Karpas-422 (cell line): ENCODE data around the gene TXLNA. TPM values are rescaled to one million over a fixed set of nuclear protein-coding genes. Genes with fewer than 3 reads are reported as not detected.

ENCODE experiments used
- DNase-seq: peaks from one replicate; pipeline ENCODE4 v3.0.0-alpha.2; 2015
- H2AFZ ChIP-seq: fragments of 200-600 bp; sonication (generic); 2 replicates; pipeline ENCODE4 v1.6.1; 2014; ENCODE audit warnings: antibody characterized with exemption, low read length, mixed read lengths
- H3K27ac ChIP-seq: fragments of 200-600 bp; sonication (generic); 2 replicates; pipeline ENCODE4 v1.5.1; 2014; ENCODE audit warnings: mild to moderate bottlenecking, low read length, moderate library complexity
- H3K27me3 ChIP-seq: fragments of 200-600 bp; sonication (generic); 2 replicates; pipeline ENCODE4 v1.6.1; 2014; ENCODE audit warnings: low read length, mixed read lengths
- H3K36me3 ChIP-seq: fragments of 200-600 bp; sonication (generic); 2 replicates; pipeline ENCODE4 v1.6.1; 2014; ENCODE audit warnings: low read length, mixed read lengths; ENCODE audit not compliant: insufficient read depth
- H3K4me1 ChIP-seq: fragments of 200-600 bp; sonication (generic); 2 replicates; pipeline ENCODE4 v1.6.1; 2014; ENCODE audit warnings: mild to moderate bottlenecking, low read length, mixed read lengths
- H3K4me2 ChIP-seq: fragments of 200-600 bp; sonication (generic); 2 replicates; pipeline ENCODE4 v1.6.1; 2014; ENCODE audit warnings: low read length, low read depth, mild to moderate bottlenecking; ENCODE audit not compliant: poor library complexity, severe bottlenecking
- H3K4me3 ChIP-seq: fragments of 200-600 bp; sonication (generic); 2 replicates; pipeline ENCODE4 v1.5.1; 2014; ENCODE audit warnings: mild to moderate bottlenecking, antibody characterized with exemption, low read length, mixed read lengths
- H3K79me2 ChIP-seq: fragments of 200-600 bp; sonication (generic); 2 replicates; pipeline ENCODE4 v1.6.1; 2014; ENCODE audit warnings: mild to moderate bottlenecking, low read length, mixed read lengths
- H3K9ac ChIP-seq: fragments of 200-600 bp; sonication (generic); 2 replicates; pipeline ENCODE4 v1.6.0; 2014; ENCODE audit warnings: low read length
- H3K9me2 ChIP-seq: fragments of 200-600 bp; sonication (generic), shearing (Covaris generic); replicated peaks from 2 replicates; pipeline ENCODE4 v1.6.0; 2014; ENCODE audit warnings: mild to moderate bottlenecking, low read length, moderate library complexity; ENCODE audit not compliant: insufficient read depth
- H3K9me3 ChIP-seq: fragments of 300-700, 200-600 bp; sonication (generic); 2 replicates; pipeline ENCODE4 v1.6.1; 2014; ENCODE audit warnings: low read length, mixed read lengths
- H4K20me1 ChIP-seq: fragments of 200-600 bp; sonication (generic); 2 replicates; pipeline ENCODE4 v1.6.1; 2014; ENCODE audit warnings: mild to moderate bottlenecking, antibody characterized with exemption, low read length, low read depth; ENCODE audit not compliant: insufficient read depth
- total RNA-seq: library from RNA; depleted of rRNA; stranded (reverse); fragments of >200 nt; shearing (Covaris generic); gene quantifications from 2 replicates; pipeline ENCODE4 v1.2.3, GENCODE V29; 2014; ENCODE audit warnings: low replicate concordance

Gene TXLNA
- total RNA-seq, 1 experiment from 2014 or later = 33.5 TPM

GRCh38 chr1:32234792-32235191 lies 55.3 kb downstream of the TXLNA start:
- no peaks in the 10 kb centered on the region for H3K79me2 ChIP-seq
- peak overlapping the region; percentile 62 for H3K4me2 ChIP-seq
- no peaks in the 10 kb centered on the region for H3K9me2 ChIP-seq
- no peaks in the 10 kb centered on the region for H3K27me3 ChIP-seq
- peak overlapping the region; percentile 48 for H3K9ac ChIP-seq
- no peaks in the 10 kb centered on the region for H3K9me3 ChIP-seq
- H3K4me3 ChIP-seq = peak overlapping the region; percentile 39; the same call in 1 of the 2 replicates
- peaks cover 3% of the 10 kb centered on the region; the same call in 1 of the 2 replicates for H3K36me3 ChIP-seq
- H3K27ac ChIP-seq = peak overlapping the region; percentile 70
- no peak overlapping the region for H2AFZ ChIP-seq
- DNase-seq = peak; percentile 79
- no peaks in the 10 kb centered on the region for H4K20me1 ChIP-seq
- peaks cover 38% of the 10 kb centered on the region for H3K4me1 ChIP-seq

- Histone ChIP-seq H3K4me2 (no peak overlapping the region), H3K9ac (0 out of 2 replicates have a peak overlapping the region, but pooled peaks have one; percentile 13), H3K4me3 (no peak overlapping the region), H3K27ac (peak overlapping the region; percentile 17; the same call in 1 of the 2 replicates), H4K20me1 (no peaks in the 10 kb centered on the region), H2AFZ (no peak overlapping the region), H3K9me3 (no peaks in the 10 kb centered on the region), H3K9me2 (no peaks in the 10 kb centered on the region), H3K4me1 (peaks cover 42% of the 10 kb centered on the region), H3K27me3 (no peaks in the 10 kb centered on the region), H3K36me3 (no peaks in the 10 kb centered on the region), H3K79me2 (no peaks in the 10 kb centered on the region)
- DNase-seq = peak; percentile 40
These were observed 59.9 kb downstream of the TXLNA start for GRCh38 chr1:32239337-32239736.

- DNase-seq = no peak
- Histone ChIP-seq H3K9me3 (no peaks in the 10 kb centered on the region), H3K79me2 (no peaks in the 10 kb centered on the region), H3K36me3 (no peaks in the 10 kb centered on the region), H3K4me3 (peak overlapping the region; percentile 66; the same call in 1 of the 2 replicates), H3K9me2 (no peaks in the 10 kb centered on the region), H3K4me1 (peaks cover 38% of the 10 kb centered on the region), H3K27ac (peak overlapping the region; percentile 65; the same call in 1 of the 2 replicates), H3K27me3 (no peaks in the 10 kb centered on the region), H2AFZ (peak overlapping the region; percentile 61; the same call in 1 of the 2 replicates), H3K4me2 (peak overlapping the region; percentile 87), H3K9ac (no peak overlapping the region), H4K20me1 (no peaks in the 10 kb centered on the region)
These were observed 60.3 kb downstream of the TXLNA start for GRCh38 chr1:32239790-32240139.

DNA sequence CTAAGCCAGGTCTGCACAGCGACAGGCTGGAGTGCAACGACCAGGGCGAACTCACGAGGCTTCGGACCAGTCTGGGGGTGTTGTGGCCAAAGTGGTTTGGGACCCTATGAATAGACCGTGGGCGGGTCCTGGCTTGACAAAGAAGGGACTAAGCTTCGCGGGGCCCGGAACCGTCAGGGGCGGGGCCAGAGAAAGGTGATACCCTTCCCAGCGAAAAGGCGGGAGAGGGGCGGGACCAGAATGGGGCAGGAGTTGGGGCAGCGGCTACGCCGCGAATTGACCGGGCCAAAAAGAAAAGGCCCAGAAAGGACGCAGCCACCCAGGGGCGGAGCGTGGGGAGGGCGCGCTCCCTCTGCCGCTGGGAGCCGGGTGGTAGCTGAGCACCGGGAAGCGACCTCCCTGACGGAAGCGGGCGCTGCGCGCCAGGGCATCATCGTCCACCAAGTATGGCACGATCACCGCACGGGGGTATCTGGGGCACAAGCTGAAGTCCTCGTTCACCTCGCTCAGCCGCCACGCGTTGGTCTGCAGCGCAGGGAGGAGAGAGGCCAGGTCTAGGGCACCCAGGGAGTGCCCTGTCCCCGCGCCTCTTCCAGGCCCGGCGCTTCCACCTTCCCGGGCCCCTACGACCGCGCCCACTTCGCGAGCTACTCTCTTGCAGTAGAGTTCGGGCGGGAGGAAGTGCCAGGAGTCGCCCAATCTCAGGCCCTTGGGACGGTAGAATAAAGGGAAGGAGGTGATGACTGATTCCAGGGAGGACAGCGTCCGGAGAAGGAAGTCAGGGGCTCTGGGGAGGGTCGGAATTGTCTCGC lies 60.9 kb downstream of the TXLNA start:
- H2AFZ ChIP-seq = peak overlapping the region; percentile 61

DNA sequence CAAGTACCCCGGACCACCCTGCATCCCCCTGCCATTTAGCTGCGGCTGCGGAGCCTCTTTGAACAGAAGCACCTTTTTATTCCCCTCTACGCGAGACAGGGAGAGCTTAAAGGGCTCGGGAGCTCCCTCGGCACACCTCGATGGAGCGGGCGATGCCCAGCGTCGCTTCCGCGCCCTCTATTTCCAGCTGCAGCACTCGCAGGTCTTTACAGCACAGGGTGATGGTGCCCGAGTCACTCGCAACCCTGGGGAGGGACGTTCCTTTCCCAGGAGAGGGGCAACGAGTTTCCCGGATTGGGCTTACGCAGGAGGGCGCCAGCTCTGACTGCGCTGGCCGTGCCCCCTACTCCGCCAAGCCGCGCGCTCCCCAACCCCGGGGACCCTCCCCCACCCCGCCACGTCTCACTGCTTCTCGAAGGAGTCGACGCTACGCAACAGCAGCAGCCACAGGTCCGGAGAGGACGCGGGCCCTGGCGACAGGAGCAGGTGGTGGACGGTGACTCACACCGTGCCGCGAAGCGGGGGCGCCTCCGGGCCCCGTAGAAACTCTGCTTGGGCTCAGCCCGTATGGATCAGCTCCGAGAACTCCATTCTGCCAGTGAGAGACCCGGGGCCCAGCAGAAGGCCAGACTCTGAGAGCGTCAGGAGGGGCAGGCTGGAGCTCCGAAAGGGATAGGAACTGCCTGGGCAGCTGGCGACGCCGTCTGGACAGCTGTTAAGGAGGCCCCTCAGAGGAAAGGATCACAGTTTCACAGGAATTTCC lies 61.7 kb downstream of the TXLNA start:
- H3K27ac ChIP-seq = peak overlapping the region; percentile 65

More for the DNA sequence above, 60.9 kb downstream of the TXLNA start:
- Histone ChIP-seq H4K20me1 (no peaks in the 10 kb centered on the region), H3K27ac (peak overlapping the region; percentile 65), H3K9ac (peak overlapping the region; percentile 72), H3K36me3 (no peaks in the 10 kb centered on the region), H3K4me2 (peak overlapping the region; percentile 87), H3K27me3 (no peaks in the 10 kb centered on the region), H3K79me2 (no peaks in the 10 kb centered on the region), H3K9me2 (no peaks in the 10 kb centered on the region), H3K9me3 (no peaks in the 10 kb centered on the region), H3K4me3 (peak overlapping the region; percentile 66), H3K4me1 (peaks cover 33% of the 10 kb centered on the region)
- DNase-seq = peak; percentile 81

DNA sequence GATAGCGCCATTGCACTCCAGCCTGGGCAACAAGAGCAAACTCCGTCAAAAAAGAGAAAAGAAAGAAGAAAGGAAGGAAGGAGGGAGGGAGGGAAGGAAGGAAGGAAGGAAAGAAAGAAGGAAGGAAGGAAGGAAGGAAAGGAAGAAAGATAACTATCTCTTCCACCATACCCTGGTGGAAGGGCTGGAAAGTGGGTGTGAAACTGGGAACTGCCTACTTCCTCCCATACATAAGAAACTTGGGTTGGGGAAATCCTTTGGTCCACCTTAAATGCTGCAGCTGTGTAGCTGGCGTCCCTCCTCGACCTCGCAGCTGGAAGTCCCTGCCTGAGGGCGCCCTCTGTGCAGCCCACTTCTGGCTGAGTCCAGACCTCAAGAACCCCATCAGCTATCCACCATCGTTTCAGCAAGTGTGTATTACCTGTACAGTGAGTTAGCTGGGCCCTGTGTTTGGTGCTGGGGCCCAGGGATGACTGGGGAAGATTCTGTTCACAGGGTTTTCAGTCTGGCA lies 62.9 kb downstream of the TXLNA start:
- Histone ChIP-seq H3K79me2 (no peaks in the 10 kb centered on the region), H4K20me1 (no peaks in the 10 kb centered on the region), H3K4me1 (peaks cover 33% of the 10 kb centered on the region), H3K9me3 (no peaks in the 10 kb centered on the region), H3K9ac (no peak overlapping the region), H3K4me3 (no peak overlapping the region), H3K4me2 (no peak overlapping the region), H3K9me2 (no peaks in the 10 kb centered on the region), H3K36me3 (no peaks in the 10 kb centered on the region), H3K27me3 (no peaks in the 10 kb centered on the region), H2AFZ (no peak overlapping the region), H3K27ac (no peak overlapping the region)
- peak; percentile 51 for DNase-seq

More for the DNA sequence above, 61.7 kb downstream of the TXLNA start:
- peak; percentile 70 for DNase-seq
- peak overlapping the region; percentile 87 for H3K4me2 ChIP-seq
- no peaks in the 10 kb centered on the region for H3K9me3 ChIP-seq
- H4K20me1 ChIP-seq = no peaks in the 10 kb centered on the region
- H3K4me3 ChIP-seq = peak overlapping the region; percentile 66
- no peaks in the 10 kb centered on the region for H3K36me3 ChIP-seq
- H3K27me3 ChIP-seq = no peaks in the 10 kb centered on the region
- no peaks in the 10 kb centered on the region for H3K79me2 ChIP-seq
- H3K4me1 ChIP-seq = peaks cover 33% of the 10 kb centered on the region
- no peaks in the 10 kb centered on the region for H3K9me2 ChIP-seq
- peak overlapping the region; percentile 61 for H2AFZ ChIP-seq
- H3K9ac ChIP-seq = peak overlapping the region; percentile 72

DNA sequence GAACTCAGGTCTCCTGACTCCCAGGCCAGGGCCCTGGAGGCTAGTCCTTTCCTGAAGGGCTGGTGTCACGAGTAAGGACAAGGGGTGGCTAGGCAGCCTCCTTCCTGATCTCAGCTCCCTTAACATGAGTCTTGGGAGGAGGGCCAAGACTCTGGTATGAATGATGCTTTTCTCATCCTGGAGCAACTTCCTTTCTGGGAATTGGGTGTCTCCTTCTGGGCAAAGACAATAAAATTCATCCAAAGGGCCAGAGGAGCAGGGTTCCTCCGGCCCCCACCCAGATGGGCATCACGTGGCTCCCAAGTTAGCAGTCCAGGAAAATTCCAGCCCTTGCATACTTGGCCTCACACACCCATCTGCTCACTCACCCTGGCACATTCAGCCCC lies 67.4 kb downstream of the TXLNA start, which contains the start of gene FAM167B:
TSS of gene FAM167B (plus strand) at position 335 of the 386 bp plus-strand sequence. CDS start 200 bp downstream, outside the sequence.
- H3K9me3 ChIP-seq = no peaks in the 10 kb centered on the region
- no peaks in the 10 kb centered on the region for H3K27me3 ChIP-seq
- no peak within 1 kb of the TSS for H3K27ac ChIP-seq
- no peak within 1 kb of the TSS for H3K4me3 ChIP-seq
- H3K9ac ChIP-seq = no peak within 1 kb of the TSS
- no peaks in the 10 kb centered on the region for H3K79me2 ChIP-seq
- DNase-seq = no peak
- peaks cover 31% of the 10 kb centered on the region for H3K4me1 ChIP-seq
- no peaks in the 10 kb centered on the region for H3K9me2 ChIP-seq
- H4K20me1 ChIP-seq = no peaks in the 10 kb centered on the region
- no peaks in the 10 kb centered on the region for H3K36me3 ChIP-seq
- H2AFZ ChIP-seq = no peak within 1 kb of the TSS
- H3K4me2 ChIP-seq = no peak within 1 kb of the TSS

DNA sequence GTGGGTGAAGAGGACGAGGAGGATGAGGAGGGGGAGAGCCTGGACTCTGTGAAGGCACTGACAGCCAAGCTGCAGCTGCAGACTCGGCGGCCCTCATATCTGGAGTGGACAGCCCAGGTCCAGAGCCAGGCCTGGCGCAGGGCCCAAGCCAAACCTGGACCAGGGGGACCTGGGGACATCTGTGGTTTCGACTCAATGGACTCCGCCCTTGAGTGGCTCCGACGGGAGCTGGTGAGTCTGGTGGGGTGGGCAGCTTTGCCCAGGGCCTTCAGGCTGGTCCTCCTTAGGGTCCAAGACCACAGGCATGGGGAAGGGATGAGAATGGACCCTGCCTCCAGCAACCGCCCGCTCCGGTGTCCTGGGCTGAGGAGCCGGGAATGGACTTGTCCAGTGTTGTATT lies 68.0 kb downstream of the TXLNA start:
- Histone ChIP-seq H4K20me1 (no peaks in the 10 kb centered on the region), H3K9me3 (no peaks in the 10 kb centered on the region), H3K36me3 (no peaks in the 10 kb centered on the region), H3K9me2 (no peaks in the 10 kb centered on the region), H3K4me2 (no peak overlapping the region), H2AFZ (no peak overlapping the region), H3K9ac (no peak overlapping the region), H3K27me3 (no peaks in the 10 kb centered on the region), H3K27ac (no peak overlapping the region), H3K4me1 (peaks cover 34% of the 10 kb centered on the region), H3K79me2 (no peaks in the 10 kb centered on the region), H3K4me3 (no peak overlapping the region)
- DNase-seq = no peak
